ENCODE measurements around the gene LTB4R.

The LTB4R gene, protein sequence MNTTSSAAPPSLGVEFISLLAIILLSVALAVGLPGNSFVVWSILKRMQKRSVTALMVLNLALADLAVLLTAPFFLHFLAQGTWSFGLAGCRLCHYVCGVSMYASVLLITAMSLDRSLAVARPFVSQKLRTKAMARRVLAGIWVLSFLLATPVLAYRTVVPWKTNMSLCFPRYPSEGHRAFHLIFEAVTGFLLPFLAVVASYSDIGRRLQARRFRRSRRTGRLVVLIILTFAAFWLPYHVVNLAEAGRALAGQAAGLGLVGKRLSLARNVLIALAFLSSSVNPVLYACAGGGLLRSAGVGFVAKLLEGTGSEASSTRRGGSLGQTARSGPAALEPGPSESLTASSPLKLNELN

DNA sequence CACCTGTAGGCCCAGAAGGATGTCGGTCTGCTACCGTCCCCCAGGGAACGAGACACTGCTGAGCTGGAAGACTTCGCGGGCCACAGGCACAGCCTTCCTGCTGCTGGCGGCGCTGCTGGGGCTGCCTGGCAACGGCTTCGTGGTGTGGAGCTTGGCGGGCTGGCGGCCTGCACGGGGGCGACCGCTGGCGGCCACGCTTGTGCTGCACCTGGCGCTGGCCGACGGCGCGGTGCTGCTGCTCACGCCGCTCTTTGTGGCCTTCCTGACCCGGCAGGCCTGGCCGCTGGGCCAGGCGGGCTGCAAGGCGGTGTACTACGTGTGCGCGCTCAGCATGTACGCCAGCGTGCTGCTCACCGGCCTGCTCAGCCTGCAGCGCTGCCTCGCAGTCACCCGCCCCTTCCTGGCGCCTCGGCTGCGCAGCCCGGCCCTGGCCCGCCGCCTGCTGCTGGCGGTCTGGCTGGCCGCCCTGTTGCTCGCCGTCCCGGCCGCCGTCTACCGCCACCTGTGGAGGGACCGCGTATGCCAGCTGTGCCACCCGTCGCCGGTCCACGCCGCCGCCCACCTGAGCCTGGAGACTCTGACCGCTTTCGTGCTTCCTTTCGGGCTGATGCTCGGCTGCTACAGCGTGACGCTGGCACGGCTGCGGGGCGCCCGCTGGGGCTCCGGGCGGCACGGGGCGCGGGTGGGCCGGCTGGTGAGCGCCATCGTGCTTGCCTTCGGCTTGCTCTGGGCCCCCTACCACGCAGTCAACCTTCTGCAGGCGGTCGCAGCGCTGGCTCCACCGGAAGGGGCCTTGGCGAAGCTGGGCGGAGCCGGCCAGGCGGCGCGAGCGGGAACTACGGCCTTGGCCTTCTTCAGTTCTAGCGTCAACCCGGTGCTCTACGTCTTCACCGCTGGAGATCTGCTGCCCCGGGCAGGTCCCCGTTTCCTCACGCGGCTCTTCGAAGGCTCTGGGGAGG, at the start of gene LTB4R:
TSS of gene LTB4R (plus strand) at position 857 of the 959 bp plus-strand sequence. CDS start 4,150 bp downstream, outside the sequence.
- DNase-seq (ENCODE audit: low read depth), result no peak

DNA sequence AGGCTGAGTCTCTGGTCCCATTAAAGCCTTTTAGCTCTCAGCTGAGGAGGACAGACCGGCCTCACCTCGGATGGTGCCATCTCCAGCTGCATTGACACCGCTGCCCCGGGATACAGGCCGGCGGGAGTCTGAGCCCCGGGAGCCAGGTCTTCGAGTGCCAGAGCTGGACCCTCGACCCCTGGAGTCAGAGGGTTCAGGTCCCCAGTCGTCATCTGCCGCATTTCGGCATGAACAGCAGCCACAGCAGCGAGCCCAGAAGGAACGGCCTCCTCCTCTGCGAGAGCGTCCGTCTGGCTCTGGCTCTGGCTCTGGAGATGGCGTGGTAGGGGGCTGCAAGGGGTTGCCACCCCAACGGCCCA, 49.4 kb upstream of the LTB4R start:
- DNase-seq (ENCODE audit: low read depth), result no peak

DNA sequence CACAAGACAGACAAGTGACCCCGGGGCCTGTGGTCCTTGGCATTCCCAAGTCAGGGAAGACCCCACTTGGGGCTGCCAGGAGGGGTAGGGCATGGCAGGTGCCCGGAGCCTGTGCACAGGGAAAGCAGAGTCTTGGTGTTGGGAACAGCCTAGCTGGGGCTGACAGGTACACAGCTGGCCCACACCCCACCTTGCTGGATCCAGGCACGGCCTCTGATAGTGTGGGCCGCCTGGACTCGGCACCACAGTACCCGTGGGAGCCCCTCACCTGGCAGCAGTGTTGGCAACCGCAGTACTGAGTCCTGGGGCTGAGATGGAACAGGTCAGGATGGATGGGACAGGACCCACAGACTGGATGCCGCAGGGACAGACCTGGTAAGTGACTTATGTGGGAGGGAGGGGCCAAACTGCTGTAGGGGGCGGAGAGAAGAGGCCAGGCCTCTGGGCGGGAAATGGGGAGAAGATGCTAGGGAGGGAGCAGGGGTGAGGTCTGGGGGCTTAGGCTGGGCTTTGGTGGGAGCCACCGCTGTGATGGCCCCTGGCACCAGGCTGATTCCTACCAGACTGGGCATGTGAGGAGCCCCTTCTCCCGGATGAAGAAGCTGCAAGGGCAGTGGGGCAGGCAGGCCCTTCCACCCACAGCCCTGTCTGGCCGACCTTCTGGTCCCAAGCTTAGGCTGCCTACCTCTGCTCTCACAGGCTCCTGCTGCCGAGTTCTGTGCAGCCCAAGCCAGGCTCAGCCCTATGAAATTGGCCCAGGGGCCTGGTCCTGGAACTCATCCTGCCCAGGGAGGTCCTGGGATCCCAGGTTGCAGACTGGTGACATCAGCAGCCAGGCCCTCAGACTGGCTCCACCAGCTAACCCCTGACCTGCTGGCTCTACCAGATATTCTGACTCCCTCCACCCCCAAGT, 48.2 kb upstream of the LTB4R start, which contains the start of gene TGM1:
TSS of gene TGM1 (minus strand) at position 357 of the 913 bp plus-strand sequence. CDS start 825 bp downstream, outside the sequence.
- DNase-seq (ENCODE audit: low read depth), result no peak

DNA sequence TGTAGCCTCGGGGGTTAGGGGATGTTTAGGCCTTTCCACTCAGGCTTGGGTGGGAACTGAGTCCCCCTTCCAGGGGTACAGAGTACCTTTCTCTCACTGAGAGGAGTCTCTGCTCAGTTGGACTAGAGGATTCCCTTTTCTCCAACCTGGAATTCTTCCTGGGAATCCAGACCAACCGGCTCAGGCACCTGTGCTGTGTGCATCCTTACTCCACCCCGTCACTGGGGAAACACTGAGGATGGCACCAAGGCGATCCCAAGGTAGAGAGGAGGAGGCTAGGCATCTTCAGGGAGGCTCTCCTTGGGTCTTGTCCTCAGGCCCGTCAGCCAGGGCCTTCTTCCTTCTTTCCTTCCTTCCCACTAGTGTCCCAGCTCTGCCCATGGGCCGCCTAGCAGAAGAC, 47.5 kb upstream of the LTB4R start:
- DNase-seq (ENCODE audit: low read depth), result no peak

DNA sequence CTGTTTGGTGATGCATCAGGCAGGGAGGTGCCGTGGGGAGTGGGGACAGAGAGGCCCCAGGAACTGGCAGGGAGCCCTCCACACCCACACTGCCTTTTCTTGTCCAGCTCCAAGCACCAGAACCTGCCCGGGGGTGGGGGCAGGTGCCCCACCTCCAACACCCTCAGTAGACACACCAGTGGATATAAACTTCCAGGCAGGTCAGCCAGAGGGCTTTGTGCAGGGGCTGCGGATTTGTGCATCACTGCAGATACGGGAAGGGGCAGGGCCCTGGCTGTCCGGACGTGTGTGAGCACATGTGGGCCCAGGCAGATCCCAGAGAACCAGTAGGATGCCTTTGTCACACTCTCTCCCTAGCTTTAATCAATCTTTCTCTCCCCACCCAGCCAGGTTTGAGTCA, 47.0 kb upstream of the LTB4R start:
- DNase-seq (ENCODE audit: low read depth), result no peak

DNA sequence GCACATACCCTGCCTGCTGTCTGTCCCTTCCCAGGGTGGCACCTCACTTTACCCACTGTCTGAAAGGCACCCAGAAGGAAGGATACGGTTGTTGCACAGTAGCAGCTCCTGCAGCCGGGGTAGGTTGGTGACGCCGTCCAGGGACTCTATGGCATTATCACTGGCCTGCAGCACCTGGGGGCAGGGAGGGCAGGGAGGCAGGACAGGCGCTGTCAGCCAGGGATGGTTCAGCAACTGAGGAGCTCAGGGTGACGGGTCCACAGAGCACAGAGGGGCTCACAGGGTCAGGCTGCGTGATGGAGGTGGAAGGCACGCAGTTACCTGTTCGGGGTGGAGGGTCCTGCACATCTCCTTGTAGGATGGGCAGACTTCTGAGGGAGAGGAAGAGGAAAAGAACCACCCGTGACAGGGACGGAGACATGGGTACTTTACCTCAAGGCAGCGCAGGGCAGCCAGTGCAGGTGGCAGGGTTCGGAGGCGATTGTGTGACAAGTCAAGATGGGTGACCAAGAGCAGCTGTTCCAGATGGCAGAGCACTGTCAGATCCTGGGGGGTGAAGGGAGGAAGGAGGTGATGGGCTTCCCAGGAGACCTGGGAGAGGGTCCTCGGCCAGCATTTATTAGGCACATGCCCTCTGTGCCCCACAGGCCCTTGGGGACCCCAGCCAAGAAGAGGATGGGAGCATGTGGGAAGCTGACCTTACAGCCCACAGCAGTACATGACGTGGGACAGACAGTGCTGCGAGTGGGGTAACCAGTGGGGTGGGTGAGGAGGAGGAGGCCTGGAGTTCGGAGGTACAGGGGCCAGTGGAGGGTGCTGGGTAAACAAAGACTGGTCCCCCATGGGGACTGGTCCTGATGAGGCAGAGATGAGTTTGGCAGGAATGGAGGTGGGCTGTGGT, 44.7 kb upstream of the LTB4R start:
- no peak for DNase-seq (ENCODE audit: low read depth)

DNA sequence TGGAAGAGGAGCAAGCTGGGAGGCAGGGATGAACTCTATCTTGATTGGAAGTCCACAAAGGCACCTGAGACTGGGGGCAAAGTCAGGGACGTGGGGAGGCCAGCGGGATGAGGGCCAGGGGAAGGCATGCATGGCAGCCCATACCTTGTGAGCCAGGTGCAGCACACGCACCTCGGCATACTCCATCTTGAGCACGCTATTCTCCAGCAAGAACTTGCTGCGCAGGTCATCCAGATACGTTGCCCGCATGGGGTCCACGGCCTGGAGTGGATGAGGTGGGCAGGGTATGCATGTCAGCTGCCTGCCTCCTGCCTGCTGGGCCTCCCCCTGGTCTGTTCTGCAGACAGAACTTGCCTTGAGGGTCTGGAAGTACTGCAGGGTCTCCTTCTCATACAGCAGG, 43.8 kb upstream of the LTB4R start:
- DNase-seq (ENCODE audit: low read depth), result no peak

DNA sequence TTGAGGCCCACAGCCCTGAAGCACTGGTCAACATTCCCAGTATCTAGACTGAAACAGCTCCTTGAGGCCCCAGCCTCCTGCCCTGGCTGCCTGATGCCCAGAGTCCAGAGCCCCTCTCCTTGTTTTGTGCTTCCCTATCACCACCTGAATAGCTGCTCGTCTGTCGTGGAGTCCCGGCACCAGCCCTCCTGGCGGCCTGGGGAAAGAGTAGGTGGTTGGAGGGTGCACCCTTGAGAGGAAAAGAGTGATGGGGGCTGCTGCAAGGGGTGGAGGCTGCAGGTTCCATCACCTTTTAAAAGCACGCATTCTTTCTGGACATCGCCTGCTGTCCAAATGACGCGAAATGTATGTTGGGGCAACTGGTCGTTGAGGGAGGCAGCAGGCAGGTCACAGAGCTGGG, 43.1 kb upstream of the LTB4R start:
- DNase-seq (ENCODE audit: low read depth), result no peak

DNA sequence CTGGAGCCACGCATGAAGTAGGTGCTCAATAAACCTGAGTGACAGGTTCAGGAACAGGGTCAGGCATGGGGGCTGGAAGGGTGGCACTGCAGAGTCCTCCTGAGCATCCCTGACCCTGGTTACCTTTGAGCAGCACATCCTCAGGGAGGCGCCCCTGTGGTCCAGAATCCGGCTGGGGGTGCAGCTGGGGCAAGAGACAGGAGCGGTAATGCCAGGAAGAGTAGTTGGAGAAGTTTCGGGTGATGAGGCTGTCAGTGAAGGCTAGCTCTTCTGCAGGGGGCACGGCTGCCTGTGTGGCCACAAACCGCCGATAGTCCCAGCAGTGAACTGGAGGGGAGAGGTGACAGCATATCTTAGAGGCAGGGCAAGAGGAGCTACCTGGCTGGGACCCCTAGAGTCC, 41.9 kb upstream of the LTB4R start:
- DNase-seq (ENCODE audit: low read depth), result no peak

DNA sequence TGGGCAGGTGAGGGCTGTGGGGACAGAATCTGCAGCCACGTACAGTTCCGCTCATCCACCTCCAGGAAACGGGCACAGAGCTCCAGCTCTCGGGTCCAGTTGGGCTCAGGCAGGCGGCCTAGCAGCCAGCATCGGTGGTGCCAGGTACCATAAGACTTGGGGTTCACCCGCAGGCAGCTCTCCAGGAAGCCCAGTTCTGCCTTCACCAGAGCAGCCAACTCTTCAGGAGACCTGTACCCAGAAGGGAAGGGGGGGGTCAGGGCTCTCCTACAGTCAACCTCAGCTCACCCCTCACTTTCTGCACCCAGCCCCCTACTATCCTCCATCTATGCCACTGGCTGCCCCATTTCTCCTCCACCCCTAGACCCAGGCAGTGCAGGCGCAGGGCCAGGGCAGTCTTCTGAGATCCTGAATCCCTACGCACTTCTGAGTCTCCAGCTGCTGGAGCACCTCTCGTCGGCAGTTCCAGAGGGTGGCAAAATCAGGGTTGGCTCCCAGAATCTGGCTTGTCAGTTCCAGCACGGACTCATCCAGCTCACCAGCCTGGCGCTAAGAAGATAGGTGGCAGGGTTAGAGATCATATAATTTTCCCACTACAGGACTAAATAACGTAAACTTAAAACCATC, 41.3 kb upstream of the LTB4R start:
- no peak for DNase-seq (ENCODE audit: low read depth)

DNA sequence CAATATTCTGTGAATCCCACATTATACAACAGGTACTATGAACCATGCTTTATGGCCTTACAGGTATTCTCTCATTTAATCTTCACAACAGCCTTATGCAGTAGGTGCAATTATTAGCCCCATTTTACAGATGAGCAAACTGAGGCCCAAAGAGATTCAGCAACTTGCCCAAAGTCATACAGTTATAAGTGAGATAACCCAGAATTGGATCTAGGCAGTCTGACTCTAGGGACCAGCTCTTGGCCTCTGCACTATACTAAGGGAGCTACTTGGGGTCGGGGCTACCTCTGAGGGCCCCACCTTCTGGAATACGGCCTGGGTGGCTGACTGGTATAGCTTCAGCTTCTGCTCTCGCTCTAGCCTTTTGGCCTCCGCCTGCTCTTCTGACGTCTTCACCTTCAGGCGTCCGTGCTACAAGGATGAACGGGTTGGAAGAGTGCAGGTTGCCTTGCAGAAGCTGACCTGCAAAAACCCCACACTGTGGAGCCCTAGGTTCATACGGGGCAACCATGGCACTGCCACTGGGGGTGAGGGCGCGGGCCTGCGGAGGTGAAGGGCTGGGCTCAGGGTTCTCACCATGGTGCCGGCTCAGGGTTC, 40.7 kb upstream of the LTB4R start:
- DNase-seq (ENCODE audit: low read depth), result no peak

DNA sequence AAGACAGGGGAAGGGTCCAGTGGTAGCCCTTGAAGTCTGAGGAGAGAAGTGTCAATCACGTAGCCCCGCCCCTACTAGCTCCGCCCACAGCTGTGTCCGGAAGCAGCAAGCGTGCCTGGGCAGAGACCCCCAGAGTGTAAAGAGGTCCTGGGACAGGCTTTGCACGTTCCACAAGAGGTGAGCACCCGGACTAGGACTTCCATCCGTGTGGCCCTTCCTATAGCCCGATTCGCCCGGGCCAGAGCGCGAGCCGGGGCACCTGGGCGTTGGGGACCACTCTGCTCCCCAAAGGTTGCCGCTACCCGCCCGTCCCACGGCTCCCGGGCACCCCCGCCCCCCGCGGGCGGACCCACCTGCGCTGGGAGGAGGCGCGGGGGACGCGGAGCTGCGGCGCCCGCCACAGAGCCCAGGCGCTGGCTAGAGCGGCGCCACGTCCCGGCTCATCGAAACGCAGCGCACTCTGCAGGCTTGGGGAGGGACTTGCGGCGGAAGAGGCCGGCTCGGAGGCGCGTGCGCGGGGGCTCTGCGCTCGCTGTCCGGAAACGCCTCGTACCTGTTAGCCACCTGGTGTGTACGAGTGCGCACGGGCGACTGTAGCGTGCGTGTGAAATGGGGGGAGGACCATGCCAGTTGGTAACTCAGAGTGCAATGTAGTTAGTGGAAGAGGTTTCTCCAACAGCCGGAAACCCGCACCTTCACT, 40.0 kb upstream of the LTB4R start, which contains the start of gene RABGGTA:
TSS of gene RABGGTA (minus strand) at position 464 of the 700 bp plus-strand sequence. CDS start 482 bp downstream, outside the sequence.
- peak; percentile 69 for DNase-seq (ENCODE audit: low read depth)

DNA sequence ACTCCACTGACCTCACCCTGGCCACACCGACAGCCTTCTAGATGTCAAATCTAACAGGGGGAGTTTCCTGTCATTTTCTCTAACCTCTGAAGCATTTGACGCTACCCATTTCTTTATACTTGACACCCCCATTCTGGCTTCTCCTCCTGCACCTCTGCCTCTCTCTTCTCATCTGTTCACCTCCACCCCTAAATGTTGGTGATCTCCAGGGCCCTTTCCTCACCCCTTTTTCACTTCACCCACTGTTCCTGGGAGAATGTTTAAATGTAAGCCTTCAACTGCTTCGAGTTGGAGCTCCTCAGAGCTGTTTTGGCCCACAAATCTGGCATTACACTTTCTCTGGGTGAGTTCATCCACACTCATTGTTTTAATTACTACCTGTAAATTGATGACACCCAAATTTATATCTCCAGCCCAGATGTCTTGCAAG, 39.5 kb upstream of the LTB4R start:
- no peak for DNase-seq (ENCODE audit: low read depth)

DNA sequence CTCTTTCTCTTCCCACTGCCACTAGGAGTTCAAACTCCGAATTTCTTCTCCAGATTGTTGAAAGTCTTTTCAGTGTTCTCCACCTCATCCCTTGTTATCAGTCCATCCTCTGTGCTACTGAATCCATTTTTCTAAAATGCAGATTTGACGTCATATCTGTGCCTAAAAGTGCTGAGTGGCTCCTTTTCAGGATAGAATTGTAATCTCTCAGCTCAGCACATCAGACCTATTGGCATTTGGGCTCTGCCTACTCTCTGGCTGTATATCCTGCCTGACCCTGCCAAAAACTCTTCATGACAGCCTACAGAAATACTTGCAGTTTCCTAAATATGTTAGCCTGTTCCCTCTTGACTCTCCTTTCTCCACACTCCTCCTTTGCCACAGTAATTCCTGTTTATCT, 38.8 kb upstream of the LTB4R start:
- DNase-seq (ENCODE audit: low read depth), result no peak

DNA sequence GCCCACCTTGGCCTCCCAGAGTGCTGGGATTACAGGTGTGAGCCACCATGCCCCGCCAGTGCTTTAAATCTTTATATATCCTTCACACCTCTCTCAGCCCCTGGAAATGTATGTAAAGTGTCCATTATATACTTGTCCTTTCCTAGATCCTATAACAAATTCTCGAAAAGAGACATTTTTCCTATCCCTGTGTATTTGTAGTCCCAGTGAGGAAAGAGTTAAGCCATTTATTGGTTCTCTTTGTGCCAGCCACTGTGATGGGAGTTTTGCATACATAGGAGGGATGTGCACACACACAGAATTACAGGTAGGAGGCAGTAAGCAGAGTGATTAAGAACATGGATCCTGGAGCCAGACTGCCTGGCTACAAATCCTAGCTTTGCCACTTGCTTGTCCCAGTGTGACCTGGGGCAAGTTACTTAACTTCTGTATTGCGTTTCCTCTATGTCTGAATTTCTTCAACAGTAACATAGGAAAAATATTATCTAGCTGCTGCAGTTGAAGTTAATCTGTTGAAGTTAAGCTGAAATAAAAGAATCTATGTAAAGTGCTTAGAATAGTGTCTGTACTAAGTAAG, 37.8 kb upstream of the LTB4R start:
- no peak for DNase-seq (ENCODE audit: low read depth)

DNA sequence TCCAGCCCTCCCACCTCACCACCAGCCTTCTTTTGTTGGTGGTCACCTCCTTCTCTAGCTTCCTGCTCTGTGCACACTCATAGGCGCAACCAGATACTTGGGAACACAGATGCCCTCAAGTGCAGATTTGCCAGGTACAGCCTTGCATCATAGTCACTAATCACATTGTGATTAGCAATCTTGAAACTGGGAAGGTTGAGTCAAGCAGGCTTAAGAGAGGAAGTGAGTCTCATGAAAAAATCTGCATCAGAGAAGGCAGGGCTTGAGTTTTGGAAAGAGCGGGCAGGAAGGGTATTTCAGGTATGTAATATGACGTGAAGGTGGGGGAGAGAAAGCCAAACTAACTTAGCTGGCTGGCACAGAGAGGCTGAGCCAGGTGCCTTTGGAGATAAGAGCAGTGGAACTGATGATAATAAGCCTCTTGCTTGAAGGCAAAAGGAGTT, 37.2 kb upstream of the LTB4R start:
- DNase-seq (ENCODE audit: low read depth), result no peak

DNA sequence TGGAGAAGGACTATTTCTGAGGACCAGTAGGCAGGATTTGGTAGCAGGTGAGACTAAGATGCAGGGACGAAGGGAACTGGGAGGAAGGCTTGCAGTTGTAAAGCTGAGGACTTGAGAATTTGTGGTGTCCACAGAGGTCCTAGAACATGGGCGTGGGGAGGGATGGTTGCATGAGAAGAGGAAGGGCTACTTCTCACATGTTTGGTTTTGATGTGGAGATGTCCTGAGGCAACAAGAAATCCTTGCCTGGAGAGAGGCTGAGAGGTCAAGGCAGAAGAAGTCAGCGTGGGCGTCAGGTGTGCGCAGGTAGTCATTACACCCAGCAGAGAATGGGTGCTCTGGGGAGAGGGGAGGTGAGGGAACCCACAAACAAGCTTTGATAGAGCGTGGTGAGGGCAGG, 34.2 kb upstream of the LTB4R start:
- no peak for DNase-seq (ENCODE audit: low read depth)

DNA sequence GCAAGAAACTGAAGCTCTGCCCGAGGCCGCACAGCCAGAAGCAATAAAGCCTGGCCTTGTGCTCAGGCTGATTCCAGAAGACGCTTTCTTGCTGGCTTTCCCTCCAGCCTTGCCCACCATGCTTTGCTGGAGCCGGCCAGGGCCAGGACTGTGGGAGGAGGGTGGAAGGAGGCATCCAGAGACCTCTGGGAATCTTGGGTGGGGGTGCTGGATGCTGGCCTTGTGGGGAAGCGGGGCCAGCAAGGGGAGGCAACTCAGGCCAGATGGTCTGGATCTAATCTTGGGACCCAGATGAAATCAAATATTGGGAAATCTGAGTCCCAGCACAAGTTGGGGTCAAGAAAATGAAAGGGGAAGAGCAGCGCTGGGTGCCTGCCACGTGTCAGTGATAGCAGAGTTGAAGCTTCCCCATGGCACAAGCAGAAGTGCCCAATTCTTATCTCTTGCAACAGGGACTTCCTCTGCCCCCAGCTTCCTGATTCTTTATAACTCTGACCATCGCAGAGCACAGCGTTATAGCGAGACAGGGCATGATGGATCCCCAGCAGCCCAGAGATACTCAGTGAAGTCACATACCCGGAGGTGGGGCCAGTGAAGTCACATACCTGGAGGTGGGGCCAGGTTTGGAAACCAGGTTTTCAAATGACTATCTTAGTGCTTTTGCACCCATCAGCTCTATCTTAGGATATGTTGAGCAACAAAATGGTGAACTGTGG, 33.5 kb upstream of the LTB4R start:
- no peak for DNase-seq (ENCODE audit: low read depth)

All from stimulated activated CD8-positive, alpha-beta memory T cell treated with anti-CD3 and anti-CD28 coated beads, Interleukin-15, amount 100 ng/mL, for 24 hours (primary cell).